GM19467 (cell line): Measurements from ENCODE around the gene TSPAN18.
A peak's percentile ranks its signal among the peaks of the same experiment; 100 is the strongest.

Experiments used
- ATAC-seq: cut with Tn5 transposase; IDR thresholded peaks from one replicate; pipeline ENCODE4 v1.9.1; 2021; ENCODE audit warnings: mild to moderate bottlenecking, moderate library complexity; ENCODE audit not compliant: unreplicated experiment

The TSPAN18 gene

GRCh38 chr11:44863231-44863630, 136.5 kb downstream of the TSPAN18 start:
- no peak for ATAC-seq

- ATAC-seq: no peak
Measured at GRCh38 chr11:44865866-44866272, 139.1 kb downstream of the TSPAN18 start.

- no peak for ATAC-seq
Measured at GRCh38 chr11:44866286-44866685, 139.5 kb downstream of the TSPAN18 start.

GRCh38 chr11:44868021-44868420, 141.3 kb downstream of the TSPAN18 start:
- ATAC-seq: no peak

- ATAC-seq: no peak
Measured at GRCh38 chr11:44868455-44869421, 142.0 kb downstream of the TSPAN18 start.

- ATAC-seq: no peak
Measured at GRCh38 chr11:44870181-44870580, 143.4 kb downstream of the TSPAN18 start.

- no peak for ATAC-seq
Measured at GRCh38 chr11:44870615-44871176, 143.9 kb downstream of the TSPAN18 start.

- ATAC-seq: peak; percentile 78
Measured at GRCh38 chr11:44871682-44872081, 144.9 kb downstream of the TSPAN18 start.

GRCh38 chr11:44872556-44872955, 145.8 kb downstream of the TSPAN18 start:
- no peak for ATAC-seq

GRCh38 chr11:44873537-44873936, 146.8 kb downstream of the TSPAN18 start:
- ATAC-seq: no peak

GRCh38 chr11:44874284-44874683, 147.5 kb downstream of the TSPAN18 start:
- ATAC-seq: no peak

GRCh38 chr11:44875037-44875436, 148.3 kb downstream of the TSPAN18 start:
- no peak for ATAC-seq

- ATAC-seq: no peak
Measured at GRCh38 chr11:44876194-44876723, 149.5 kb downstream of the TSPAN18 start.

GRCh38 chr11:44876906-44877305, 150.1 kb downstream of the TSPAN18 start:
- ATAC-seq: no peak

GRCh38 chr11:44877571-44878497, 151.1 kb downstream of the TSPAN18 start:
- no peak for ATAC-seq

GRCh38 chr11:44878711-44879110, 151.9 kb downstream of the TSPAN18 start:
- ATAC-seq: no peak

- ATAC-seq: no peak
Measured at GRCh38 chr11:44879432-44879831, 152.7 kb downstream of the TSPAN18 start.

GRCh38 chr11:44880511-44880910, 153.7 kb downstream of the TSPAN18 start:
- ATAC-seq: no peak

- no peak for ATAC-seq
Measured at GRCh38 chr11:44880953-44881352, 154.2 kb downstream of the TSPAN18 start.

GRCh38 chr11:44883277-44883676, 156.5 kb downstream of the TSPAN18 start:
- no peak for ATAC-seq

- no peak for ATAC-seq
Measured at GRCh38 chr11:44884056-44884455, 157.3 kb downstream of the TSPAN18 start.
